ENCODE results near the gene WNT6.
A peak's percentile ranks its signal among the peaks of the same experiment; 100 is the strongest.

Gene WNT6

DNA sequence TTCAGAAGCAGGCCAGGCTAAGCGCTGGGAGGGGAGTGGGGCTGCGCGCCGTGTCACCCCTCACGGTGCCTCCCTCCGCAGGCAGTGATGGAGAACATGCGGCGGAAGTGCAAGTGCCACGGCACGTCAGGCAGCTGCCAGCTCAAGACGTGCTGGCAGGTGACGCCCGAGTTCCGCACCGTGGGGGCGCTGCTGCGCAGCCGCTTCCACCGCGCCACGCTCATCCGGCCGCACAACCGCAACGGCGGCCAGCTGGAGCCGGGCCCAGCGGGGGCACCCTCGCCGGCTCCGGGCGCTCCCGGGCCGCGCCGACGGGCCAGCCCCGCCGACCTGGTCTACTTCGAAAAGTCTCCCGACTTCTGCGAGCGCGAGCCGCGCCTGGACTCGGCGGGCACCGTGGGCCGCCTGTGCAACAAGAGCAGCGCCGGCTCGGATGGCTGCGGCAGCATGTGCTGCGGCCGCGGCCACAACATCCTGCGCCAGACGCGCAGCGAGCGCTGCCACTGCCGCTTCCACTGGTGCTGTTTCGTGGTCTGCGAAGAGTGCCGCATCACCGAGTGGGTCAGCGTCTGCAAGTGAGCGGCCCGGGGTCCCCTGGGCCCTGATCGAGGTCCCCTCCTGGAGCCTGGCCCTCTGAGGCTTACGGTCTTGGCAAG lies 33.2 kb downstream of the WNT6 start:
- peak; percentile 37 for DNase-seq (ENCODE audit: low read depth)
- TF ChIP-seq, protein P1, sequence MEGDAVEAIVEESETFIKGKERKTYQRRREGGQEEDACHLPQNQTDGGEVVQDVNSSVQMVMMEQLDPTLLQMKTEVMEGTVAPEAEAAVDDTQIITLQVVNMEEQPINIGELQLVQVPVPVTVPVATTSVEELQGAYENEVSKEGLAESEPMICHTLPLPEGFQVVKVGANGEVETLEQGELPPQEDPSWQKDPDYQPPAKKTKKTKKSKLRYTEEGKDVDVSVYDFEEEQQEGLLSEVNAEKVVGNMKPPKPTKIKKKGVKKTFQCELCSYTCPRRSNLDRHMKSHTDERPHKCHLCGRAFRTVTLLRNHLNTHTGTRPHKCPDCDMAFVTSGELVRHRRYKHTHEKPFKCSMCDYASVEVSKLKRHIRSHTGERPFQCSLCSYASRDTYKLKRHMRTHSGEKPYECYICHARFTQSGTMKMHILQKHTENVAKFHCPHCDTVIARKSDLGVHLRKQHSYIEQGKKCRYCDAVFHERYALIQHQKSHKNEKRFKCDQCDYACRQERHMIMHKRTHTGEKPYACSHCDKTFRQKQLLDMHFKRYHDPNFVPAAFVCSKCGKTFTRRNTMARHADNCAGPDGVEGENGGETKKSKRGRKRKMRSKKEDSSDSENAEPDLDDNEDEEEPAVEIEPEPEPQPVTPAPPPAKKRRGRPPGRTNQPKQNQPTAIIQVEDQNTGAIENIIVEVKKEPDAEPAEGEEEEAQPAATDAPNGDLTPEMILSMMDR (conservative IDR thresholded peaks at IDR 0.05; ENCODE audit: low read depth, low read length): peak; percentile 47

DNA sequence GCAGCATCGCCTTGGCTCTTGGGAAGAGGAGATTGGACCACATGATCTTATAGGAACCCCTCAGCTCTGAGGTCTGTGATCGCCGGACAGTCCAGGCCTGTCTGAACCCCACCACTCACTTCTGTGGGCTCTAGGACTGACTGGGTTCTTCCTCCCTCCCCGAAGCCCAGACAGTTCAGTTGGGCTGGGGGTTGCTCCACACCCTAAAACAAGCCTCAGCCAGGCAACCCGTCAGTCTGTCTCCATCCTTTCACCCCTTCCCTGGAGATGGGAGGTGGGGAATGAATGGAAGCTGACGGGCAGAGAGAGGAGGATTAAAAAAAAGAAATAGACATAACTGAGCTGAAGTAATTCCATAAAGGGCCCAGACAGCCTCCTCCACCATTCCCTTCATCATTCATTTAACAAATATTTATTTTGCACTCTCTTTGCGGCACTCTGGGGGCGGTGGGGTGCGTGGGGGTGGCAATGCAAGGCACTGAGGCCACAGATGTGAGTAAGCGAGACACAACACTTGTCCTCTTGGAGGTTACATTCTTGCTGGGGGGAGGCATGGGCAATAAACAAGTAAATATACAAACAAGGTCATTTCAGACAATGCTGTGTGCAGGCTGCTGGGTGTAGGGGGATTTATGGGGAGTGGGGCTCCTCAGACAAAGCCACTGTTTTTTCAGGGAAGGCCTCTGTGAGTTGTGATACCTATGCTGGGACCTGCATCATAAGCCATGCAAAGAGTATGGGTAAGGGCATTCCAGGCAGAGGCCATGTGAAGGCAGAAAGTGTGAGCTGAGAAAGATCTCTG lies 33.9 kb downstream of the WNT6 start:
- DNase-seq (ENCODE audit: low read depth): no peak
- TF ChIP-seq, protein P1 (conservative IDR thresholded peaks at IDR 0.05; ENCODE audit: low read depth, low read length): no peak
- H3K4me3 ChIP-seq (ENCODE audit: low read depth, low read length): peak overlapping the region; percentile 20

More for the DNA sequence above, 33.2 kb downstream of the WNT6 start:
- H3K4me3 ChIP-seq (ENCODE audit: low read depth, low read length): peak overlapping the region; percentile 20

DNA sequence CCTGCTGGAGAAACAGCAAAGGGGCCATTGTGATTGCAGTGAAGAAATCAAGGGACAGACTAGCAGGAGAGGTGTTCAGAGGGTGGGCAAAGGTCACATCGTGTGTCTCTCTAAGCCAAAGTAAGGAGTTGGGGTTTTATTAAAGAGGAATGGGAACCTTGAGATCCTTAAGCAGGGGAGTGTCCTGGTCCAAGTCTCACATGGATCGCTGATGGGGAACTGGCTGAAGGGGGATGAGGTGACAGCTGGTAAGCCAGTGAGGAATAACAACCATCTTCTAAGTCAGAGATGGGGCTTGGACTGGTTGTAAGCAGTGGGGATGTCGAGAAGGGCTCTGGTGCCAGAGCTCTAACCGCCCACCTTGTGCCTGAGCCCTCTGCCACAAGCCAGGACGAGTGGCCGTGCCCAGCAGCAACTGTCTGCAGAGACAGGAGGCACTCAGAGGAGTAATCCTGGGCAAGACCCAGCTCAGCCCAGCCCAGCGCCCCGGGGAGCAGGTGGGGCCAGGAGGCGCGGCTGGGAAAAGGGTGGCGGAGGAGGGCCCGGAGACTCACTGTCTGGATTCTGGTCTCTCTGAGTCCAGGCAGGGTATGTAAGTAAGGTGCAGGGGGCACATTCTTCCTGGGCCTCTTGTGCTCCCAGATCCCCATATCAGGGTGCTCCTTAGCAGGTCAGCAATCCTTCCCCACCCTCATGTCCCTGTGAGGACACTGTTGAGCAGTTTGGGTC lies 34.7 kb downstream of the WNT6 start:
- TF ChIP-seq, protein P1 (conservative IDR thresholded peaks at IDR 0.05; ENCODE audit: low read depth, low read length): no peak
- no peak overlapping the region for H3K4me3 ChIP-seq (ENCODE audit: low read depth, low read length)
- DNase-seq (ENCODE audit: low read depth): no peak

DNA sequence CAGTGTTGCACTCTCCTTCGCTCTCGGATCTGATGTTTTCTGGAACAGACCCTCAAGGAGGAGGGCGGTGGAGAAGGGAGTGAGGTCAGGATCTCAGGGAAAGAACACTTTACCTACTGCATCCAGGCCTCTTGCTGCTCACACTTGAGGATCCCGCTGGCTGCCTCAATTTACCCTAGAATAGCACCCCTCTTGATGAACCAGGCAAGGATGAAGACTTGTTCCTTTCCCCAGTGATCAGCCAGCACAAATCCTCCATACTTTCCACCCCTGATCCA lies 35.2 kb downstream of the WNT6 start:
- no peak for DNase-seq (ENCODE audit: low read depth)
- no peak overlapping the region for H3K4me3 ChIP-seq (ENCODE audit: low read depth, low read length)
- TF ChIP-seq, protein P1 (conservative IDR thresholded peaks at IDR 0.05; ENCODE audit: low read depth, low read length): no peak

DNA sequence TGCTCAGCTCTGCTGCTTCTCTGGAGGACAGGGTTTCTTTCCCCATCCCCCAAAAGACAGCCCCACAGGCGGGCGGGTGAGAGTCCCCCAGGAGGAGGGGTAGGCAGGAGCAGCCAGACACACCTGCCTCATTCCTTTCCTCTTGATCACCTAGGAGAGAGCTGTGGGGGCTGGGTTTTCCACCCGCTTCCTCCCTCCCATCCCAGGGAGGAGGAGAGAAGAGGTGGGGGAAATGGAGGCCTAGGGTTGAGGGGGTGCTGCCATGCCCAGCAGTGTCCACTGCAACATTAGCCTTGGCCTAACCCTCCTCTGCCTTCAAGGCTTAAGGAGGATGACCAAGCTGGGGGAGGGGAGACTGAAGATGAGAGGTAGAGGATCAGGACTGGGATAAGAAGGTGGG lies 35.7 kb downstream of the WNT6 start:
- DNase-seq (ENCODE audit: low read depth): no peak
- TF ChIP-seq, protein P1 (conservative IDR thresholded peaks at IDR 0.05; ENCODE audit: low read depth, low read length): no peak
- H3K4me3 ChIP-seq (ENCODE audit: low read depth, low read length): no peak overlapping the region

DNA sequence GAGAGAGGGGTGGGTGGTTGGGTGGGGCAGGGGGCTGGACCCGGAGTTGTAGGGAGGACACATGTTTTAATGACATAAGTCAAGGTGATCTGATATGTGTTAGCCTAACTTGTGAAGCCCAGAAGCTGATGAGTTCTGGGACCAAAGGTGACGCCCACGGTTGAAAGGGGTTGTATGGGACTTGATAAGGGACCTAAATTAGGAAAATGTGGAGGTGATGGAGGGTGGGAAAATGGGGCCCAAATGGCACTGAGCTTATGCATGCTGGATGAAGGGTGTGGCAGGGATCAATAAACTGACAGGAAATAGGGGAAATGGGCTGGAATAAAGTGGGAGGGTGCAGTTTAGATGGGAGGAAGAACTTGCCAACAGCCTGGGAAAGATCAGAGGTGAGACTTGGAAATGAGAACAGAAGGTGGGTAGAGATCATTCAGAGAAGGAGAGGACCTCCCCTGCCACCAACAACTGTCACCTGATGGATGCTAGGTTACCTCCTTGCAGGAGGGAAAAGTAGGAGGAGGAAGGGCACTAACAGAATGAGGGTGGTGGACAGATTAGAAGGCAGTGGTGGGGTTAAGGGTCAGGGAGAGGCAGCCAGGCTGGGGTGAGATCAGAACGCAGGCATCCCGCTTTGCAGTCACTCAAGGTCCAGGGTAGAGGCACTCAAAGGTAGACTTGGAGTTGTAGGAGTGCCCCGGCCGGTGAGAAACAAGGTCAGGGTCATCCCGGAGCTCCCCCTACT lies 36.3 kb downstream of the WNT6 start:
- DNase-seq (ENCODE audit: low read depth): peak; percentile 13
- TF ChIP-seq, protein P1 (conservative IDR thresholded peaks at IDR 0.05; ENCODE audit: low read depth, low read length): no peak
- no peak overlapping the region for H3K4me3 ChIP-seq (ENCODE audit: low read depth, low read length)

All from choroid plexus epithelial cell (primary cell).